HepG2 (cell line): Measurements from ENCODE around the gene ASB16. TPM values are rescaled to one million over a fixed set of nuclear protein-coding genes. Genes with fewer than 3 reads are reported as not detected.

ENCODE experiments used
- ATAC-seq: fragments of 200-7000 bp; cut with Tn5 transposase; 3 replicates; pipeline ENCODE4 v1.9.1; 2020; ENCODE audit warnings: mild to moderate bottlenecking, moderate library complexity
- BruUV-seq: library from RNA; stranded (reverse); fragments of 400-500 nt; replicated peaks from 2 replicates; lab custom pipeline; 2021; lab: Mats Ljungman, UMichigan
- CTCF ChIA-PET: fragments of 300-600 bp; formaldehyde crosslinking; extraction: SDS; loops from one replicate; lab custom pipeline; 2021; ENCODE audit warnings: low total read pairs, inconsistent platforms, low intra/inter-chr PET ratio; lab: Yijun Ruan, JAX
- POLR2A ChIA-PET: fragments of 350-600 bp; sonication (Branson Sonifier 250); formaldehyde crosslinking; loops from one replicate; lab custom pipeline; 2020; ENCODE audit warnings: antibody characterized with exemption, inconsistent platforms; lab: Yijun Ruan, JAX
- DNase-seq: peaks from one replicate; pipeline ENCODE4 v3.0.0-alpha.2; 2015; ENCODE audit warnings: low spot score
- FAIRE-seq: peaks from 3 replicates; lab custom pipeline; 2011; peaks lifted over from hg19 to GRCh38; lab: Jason Lieb, UNC
- H2AFZ ChIP-seq: one replicate; pipeline ENCODE4 v1.6.1; 2011; ENCODE audit warnings: low read length, inconsistent platforms
- H3K27ac ChIP-seq: fragments of 300-600 bp; 3 replicates; pipeline ENCODE4 v1.8.0; 2011; ENCODE audit warnings: mixed run types, mild to moderate bottlenecking, mixed read lengths, low read length, inconsistent platforms; ENCODE audit not compliant: insufficient read depth; ENCODE audit errors: extremely low read length
- H3K27me3 ChIP-seq, 2 experiments: fragments of 200-600 bp in 1 of 2; 2 replicates in 1 of 2; 3 replicates in 1 of 2; pipeline versions ENCODE4 v1.6.0 to v1.8.0; 2011; ENCODE audit warnings: low read length in 2 of 2, mild to moderate bottlenecking in 2 of 2, moderate library complexity in 2 of 2, inconsistent platforms in 1 of 2; ENCODE audit not compliant: insufficient read depth in 2 of 2, control insufficient read depth in 1 of 2
- H3K36me3 ChIP-seq, 2 experiments: fragments of 200-600 bp in 1 of 2; replicated peaks in 1 of 2; 2 replicates in 1 of 2; 3 replicates in 1 of 2; pipeline versions ENCODE4 v1.5.1 to v1.8.0; 2011; ENCODE audit warnings: low read length in 2 of 2, inconsistent platforms in 1 of 2; ENCODE audit not compliant: insufficient read depth in 2 of 2, control insufficient read depth in 1 of 2
- H3K4me1 ChIP-seq: 2 replicates; pipeline ENCODE4 v1.5.1; 2012; ENCODE audit warnings: low read length, inconsistent platforms; ENCODE audit not compliant: insufficient read depth
- H3K4me2 ChIP-seq: 2 replicates; pipeline ENCODE4 v1.6.0; 2011; ENCODE audit warnings: low read depth, low read length, inconsistent platforms
- H3K4me3 ChIP-seq, 3 experiments: fragments of 200-600 bp in 1 of 3; sonication (generic), shearing (Covaris generic) in 1 of 3; replicated peaks in 1 of 3; 2 replicates each; pipeline ENCODE4 v1.5.1; 2011 to 2016; ENCODE audit warnings: low read length in 3 of 3, inconsistent platforms in 2 of 3, low read depth in 2 of 3, mild to moderate bottlenecking in 2 of 3, control low read depth in 1 of 3, mixed read lengths in 1 of 3; ENCODE audit not compliant: insufficient read depth in 1 of 3
- H3K79me2 ChIP-seq: one replicate; pipeline ENCODE4 v1.6.1; 2011; ENCODE audit warnings: low read length, inconsistent platforms; ENCODE audit not compliant: insufficient read depth
- H3K9ac ChIP-seq: 2 replicates; pipeline ENCODE4 v1.6.0; 2011; ENCODE audit warnings: mild to moderate bottlenecking, low read depth, low read length, inconsistent platforms; ENCODE audit not compliant: insufficient read depth
- H3K9me3 ChIP-seq: 2 replicates; pipeline ENCODE4 v1.5.1; 2012; ENCODE audit warnings: mild to moderate bottlenecking, low read length
- H4K20me1 ChIP-seq: 2 replicates; pipeline ENCODE4 v1.6.0; 2011; ENCODE audit warnings: inconsistent platforms, mild to moderate bottlenecking, low read length, moderate library complexity; ENCODE audit not compliant: insufficient read depth
- ELK4 ChIP-seq: sonication (generic); formaldehyde crosslinking; IDR thresholded peaks from 2 replicates; pipeline ENCODE4 v1.9.0; 2021; ENCODE audit warnings: missing genetic modification reagents, borderline replicate concordance
- ETV6 ChIP-seq: sonication (generic); formaldehyde crosslinking; conservative IDR thresholded peaks from 2 replicates; pipeline ENCODE4 v1.4.0; 2020; ENCODE audit warnings: missing genetic modification reagents
- HDAC2 ChIP-seq: sonication (generic); formaldehyde crosslinking; IDR thresholded peaks from 2 replicates; pipeline ENCODE4 v1.4.0; 2020; ENCODE audit warnings: missing genetic modification reagents
- HOXA9 ChIP-seq: sonication (generic); formaldehyde crosslinking; IDR thresholded peaks from 2 replicates; pipeline ENCODE4 v1.8.1; 2022; ENCODE audit warnings: missing genetic modification reagents, mild to moderate bottlenecking, moderate library complexity, borderline replicate concordance
- RAD51 ChIP-seq: fragments of 450-650 bp; IDR thresholded peaks from 2 replicates; pipeline ENCODE4 v1.6.1; 2016; ENCODE audit warnings: borderline replicate concordance
- STAT5B ChIP-seq: sonication (generic); formaldehyde crosslinking; IDR thresholded peaks from 2 replicates; pipeline ENCODE4 v1.4.0; 2020; ENCODE audit warnings: missing genetic modification reagents
- ZBED4 ChIP-seq: sonication (generic); formaldehyde crosslinking; IDR thresholded peaks from 2 replicates; pipeline ENCODE4 v1.4.0; 2020; ENCODE audit warnings: missing genetic modification reagents, borderline replicate concordance
- ZFYVE20 ChIP-seq: sonication (generic); formaldehyde crosslinking; IDR thresholded peaks from 2 replicates; pipeline ENCODE4 v1.8.0; 2023; ENCODE audit warnings: low read depth, mild to moderate bottlenecking, moderate library complexity, missing genetic modification reagents, borderline replicate concordance
- ZGPAT ChIP-seq: IDR thresholded peaks from 2 replicates; pipeline ENCODE4 v1.6.1; 2016; ENCODE audit warnings: mild to moderate bottlenecking
- ZIK1 ChIP-seq: sonication (generic); formaldehyde crosslinking; IDR thresholded peaks from 2 replicates; pipeline ENCODE4 v1.5.0; 2020; ENCODE audit warnings: mild to moderate bottlenecking, low read depth, missing genetic modification reagents, borderline replicate concordance
- ZNF17 ChIP-seq: sonication (generic); formaldehyde crosslinking; IDR thresholded peaks from 2 replicates; pipeline ENCODE4 v1.5.0; 2020; ENCODE audit warnings: mild to moderate bottlenecking, missing genetic modification reagents
- ZNF512 ChIP-seq: sonication (generic); formaldehyde crosslinking; IDR thresholded peaks from 2 replicates; pipeline ENCODE4 v1.4.0; 2020; ENCODE audit warnings: mild to moderate bottlenecking, missing genetic modification reagents
- ZNF550 ChIP-seq: sonication (generic); formaldehyde crosslinking; IDR thresholded peaks from 2 replicates; pipeline ENCODE4 v1.4.0; 2020; ENCODE audit warnings: mild to moderate bottlenecking, missing genetic modification reagents, borderline replicate concordance
- ZNF564 ChIP-seq: sonication (generic); formaldehyde crosslinking; IDR thresholded peaks from 2 replicates; pipeline ENCODE4 v1.8.1; 2023; ENCODE audit warnings: mild to moderate bottlenecking, missing genetic modification reagents
- ZNF777 ChIP-seq: sonication (generic); formaldehyde crosslinking; IDR thresholded peaks from 2 replicates; pipeline ENCODE4 v1.4.0; 2020; ENCODE audit warnings: missing genetic modification reagents
- ZNF782 ChIP-seq: sonication (generic); formaldehyde crosslinking; IDR thresholded peaks from 2 replicates; pipeline ENCODE4 v1.4.0; 2020; ENCODE audit warnings: missing genetic modification reagents, mild to moderate bottlenecking, borderline replicate concordance
- WGBS: methylation state at CpG from one replicate; pipeline ENCODE4 v1.1.6; 2017; ENCODE audit warnings: low lambda C conversion rate; 5-methylcytosine and 5-hydroxymethylcytosine counted together
- in situ Hi-C: cut with HindIII; loops from 2 replicates; pipeline ENCODE4 v1.10.0; 2017; ENCODE audit warnings: low pct_unique_long_range_greater_than_20kb; ENCODE audit not compliant: extremely low pct_ligation_motif_present
- intact Hi-C: fragments of 100-400 bp; cut with micrococcal nuclease; formaldehyde crosslinking; loops from one replicate; pipeline ENCODE4 v1.10.0; 2022; ENCODE audit not compliant: unreplicated experiment
- polyA plus RNA-seq, 8 experiments: library from polyadenylated mRNA; depleted of rRNA in 3 of 8; stranded (reverse) in 7 of 8; unstranded in 1 of 8; fragments of >200 nt; fragmentation: Illumina TruSeq in 4 of 8; extraction: Trizol in 4 of 8; gene quantifications; 2 replicates each; pipeline versions ENCODE4 v1.2.1 to v1.2.3, GENCODE V29; 2011 to 2016; ENCODE audit warnings: low read depth in 4 of 8, missing spikeins in 1 of 8, mixed read lengths in 1 of 8; ENCODE audit not compliant: insufficient read depth in 1 of 8
- total RNA-seq, 5 experiments: library from RNA; depleted of rRNA; stranded (reverse); fragments of >200 nt; fragmentation: Illumina TruSeq; extraction: Trizol; gene quantifications; 2 replicates each; pipeline ENCODE4 v1.2.3, GENCODE V29; 2016; ENCODE audit warnings: low read depth in 1 of 5

Gene ASB16
- total and polyA plus RNA-seq, 2 of the 13 experiments (the other 11 are each of a cell fraction or from before 2014, with no cell fraction given): 0.07 TPM; not detected in 1

- FAIRE-seq: no peak
- POLR2A ChIA-PET: interaction anchor here (0.6 to 5.2 kb wide), 7 partner anchors 14 to 132 kb away, joined by 3 to 71 read pairs (median 7); partner anchors contain the start of genes ASB16 and ATXN7L3
- WGBS: 62% methylated on average over 8 of the region's 8 CpGs
- TF ChIP-seq ZNF777 (0 out of 2 replicates have a peak, but pooled peaks have one; percentile 18), ZNF512 (no peak), ELK4 (CRISPR knock-in tag) (no peak), ZBED4 (no peak), ZNF782 (CRISPR knock-in tag) (no peak), ZNF17 (CRISPR knock-in tag) (no peak), STAT5B (CRISPR knock-in tag) (no peak), ZGPAT (CRISPR knock-in tag) (no peak), RAD51 (no peak), ZNF550 (CRISPR knock-in tag) (no peak), ZFYVE20 (no peak), ZNF564 (no peak), HOXA9 (CRISPR knock-in tag) (no peak), ZIK1 (CRISPR knock-in tag) (no peak), HDAC2 (CRISPR knock-in tag) (peak; percentile 31; the same call in 1 of the 2 replicates), ETV6 (no peak)
Measured at GRCh38 chr17:44184212-44184810, 13.8 kb downstream of the ASB16 start.

More at GRCh38 chr17:44184212-44184810, 13.8 kb downstream of the ASB16 start:
- Histone ChIP-seq H3K9me3 (no peaks in the 10 kb centered on the region), H3K4me3 (no peak overlapping the region), H4K20me1 (peaks cover 5% of the 10 kb centered on the region; the same call in 1 of the 2 replicates), H3K27me3 (no peaks in the 10 kb centered on the region; a peak in 1 of 5 replicates), H2AFZ (no peak overlapping the region), H3K79me2 (peaks cover 30% of the 10 kb centered on the region), H3K27ac (peak overlapping the region; percentile 87), H3K4me2 (peak overlapping the region; percentile 72), H3K4me1 (peaks cover 57% of the 10 kb centered on the region), H3K9ac (peak overlapping the region; percentile 90; the same call in 1 of the 2 replicates), H3K36me3 (peaks cover 3 to 19% of the 10 kb centered on the region in 2 experiments; a peak in 4 of 5 replicates)
- BruUV-seq: no TSS peak
- ATAC-seq (no peak), DNase-seq (no peak)
- intact Hi-C loops (no loop called here), in situ Hi-C loops (loop anchor here (10.0 kb wide), 1 partner anchor 60 kb away; no protein-coding TSS in a partner anchor)
- CTCF ChIA-PET: no interaction called here
